SJSA1 (cell line): ENCODE data around the gene SEPTIN6. TPM values are rescaled to one million over a fixed set of nuclear protein-coding genes. Genes with fewer than 3 reads are reported as not detected.

ENCODE experiments used
- DNase-seq, 2 experiments: peaks; one replicate each; pipeline ENCODE4 v3.0.0-alpha.2; 2015 to 2020; ENCODE audit warnings: low spot score in 2 of 2, low read depth in 1 of 2
- H3K27ac ChIP-seq: fragments of 250-450 bp; sonication (Bioruptor Pico); 2 replicates; pipeline ENCODE4 v1.5.1; 2020; ENCODE audit warnings: mild to moderate bottlenecking, moderate library complexity
- H3K27me3 ChIP-seq: fragments of 250-450 bp; sonication (Bioruptor Pico); replicated peaks from 2 replicates; pipeline ENCODE4 v1.5.1; 2020; ENCODE audit warnings: mild to moderate bottlenecking, moderate library complexity
- H3K36me3 ChIP-seq: fragments of 250-450 bp; sonication (Bioruptor Pico); 2 replicates; pipeline ENCODE4 v1.5.1; 2020; ENCODE audit warnings: mild to moderate bottlenecking
- H3K4me1 ChIP-seq: fragments of 250-450 bp; sonication (Bioruptor Pico); replicated peaks from 2 replicates; pipeline ENCODE4 v1.6.1; 2021; ENCODE audit warnings: mild to moderate bottlenecking
- H3K4me3 ChIP-seq: fragments of 250-450 bp; sonication (Bioruptor Pico); 2 replicates; pipeline ENCODE4 v1.5.1; 2020; ENCODE audit warnings: mild to moderate bottlenecking
- H3K9me3 ChIP-seq: fragments of 250-450 bp; sonication (Bioruptor Pico); replicated peaks from 2 replicates; pipeline ENCODE4 v1.5.1; 2020; ENCODE audit warnings: mild to moderate bottlenecking
- total RNA-seq: library from RNA; depleted of rRNA; stranded (reverse); fragments of >200 nt; shearing (Covaris generic); gene quantifications from 2 replicates; pipeline ENCODE4 v1.2.3, GENCODE V29; 2014; rRNA removed

Gene SEPTIN6
- total RNA-seq, 1 experiment from 2014 or later = 21.2 TPM

DNA sequence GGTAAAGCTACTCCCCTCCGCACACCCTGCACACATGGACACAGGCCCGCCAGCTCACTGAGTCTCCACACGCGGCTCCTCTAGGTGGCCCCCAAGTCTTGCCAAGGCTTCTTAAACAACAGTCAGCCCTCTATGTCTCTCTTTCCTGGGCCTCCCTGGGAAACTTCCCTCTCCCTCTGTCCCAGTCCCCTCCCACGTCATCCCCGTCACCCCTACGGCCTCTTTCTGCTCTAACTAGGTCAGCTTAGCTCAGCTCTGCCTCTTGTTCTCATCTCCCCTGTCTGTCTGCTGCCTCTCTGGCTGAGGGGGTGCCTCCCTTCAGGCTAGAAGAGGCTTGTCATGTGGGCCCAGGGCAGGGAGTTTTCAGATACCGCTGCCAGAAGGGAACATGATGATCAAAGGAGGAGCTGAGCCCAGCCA, 38.8 kb downstream of the SEPTIN6 start:
- Histone ChIP-seq H3K36me3 (no peaks in the 10 kb centered on the region), H3K27ac (no peak overlapping the region), H3K4me1 (no peaks in the 10 kb centered on the region), H3K27me3 (no peaks in the 10 kb centered on the region), H3K4me3 (no peak overlapping the region), H3K9me3 (no peaks in the 10 kb centered on the region)
- no peak for DNase-seq

DNA sequence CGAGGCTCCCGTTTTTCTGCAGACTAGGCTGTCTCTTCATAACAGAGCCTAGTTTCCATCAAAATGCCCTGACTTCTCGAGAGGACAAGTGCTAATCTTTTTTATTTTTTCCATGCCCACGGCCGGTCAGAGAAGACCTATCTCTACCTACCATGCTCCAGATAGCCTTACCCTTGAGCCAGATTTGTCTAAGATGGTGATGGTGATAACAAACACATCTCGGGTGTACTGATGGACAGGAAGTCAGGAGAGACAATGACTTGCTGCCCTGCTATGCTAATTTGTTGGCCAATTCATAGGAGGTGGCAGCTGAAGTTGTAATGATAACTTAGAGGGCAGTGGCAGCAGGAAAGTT, 44.6 kb downstream of the SEPTIN6 start:
- Histone ChIP-seq H3K4me1 (no peaks in the 10 kb centered on the region), H3K9me3 (no peaks in the 10 kb centered on the region), H3K27me3 (no peaks in the 10 kb centered on the region), H3K36me3 (no peaks in the 10 kb centered on the region), H3K27ac (no peak overlapping the region), H3K4me3 (no peak overlapping the region)
- DNase-seq = no peak

DNA sequence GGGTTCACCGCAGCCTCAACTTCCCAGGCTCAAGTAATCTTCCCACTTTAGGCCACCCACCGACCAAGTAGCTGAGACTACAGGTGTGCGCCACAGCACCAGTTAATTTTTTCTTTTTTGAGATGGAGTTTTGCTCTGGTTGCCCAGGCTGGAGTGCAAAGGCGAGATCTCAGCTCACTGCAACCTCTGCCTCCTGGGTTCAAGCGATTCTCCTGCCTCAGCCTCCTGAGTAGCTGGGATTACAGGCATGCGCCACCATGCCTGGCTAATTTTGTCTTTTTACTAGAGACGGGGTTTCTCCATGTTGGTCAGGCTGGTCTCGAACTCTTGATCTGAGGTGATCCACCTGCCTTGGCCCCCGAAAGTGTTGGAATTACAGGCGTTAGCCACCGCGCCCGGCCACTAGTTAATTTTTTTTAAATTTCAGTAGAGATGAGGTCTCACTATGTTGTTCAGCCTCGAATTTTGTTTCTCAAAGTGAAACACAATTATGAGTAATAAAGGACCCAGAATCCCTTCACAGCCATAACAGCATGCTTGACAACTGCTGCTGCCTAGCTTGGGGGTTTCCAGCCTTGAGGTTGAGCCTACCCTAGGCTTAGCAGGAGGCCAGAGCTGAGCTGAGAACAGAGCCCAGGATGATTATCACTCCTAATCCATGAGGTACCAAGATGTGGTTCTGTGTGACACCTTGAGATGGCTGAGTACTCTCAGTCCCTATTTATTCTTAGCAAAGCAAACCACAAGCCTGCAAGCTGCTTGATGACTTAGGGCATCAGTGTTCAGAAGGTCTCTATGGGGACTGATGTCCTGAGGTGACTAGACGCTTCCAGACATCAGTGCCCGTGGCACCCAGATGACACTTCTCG, 45.2 kb downstream of the SEPTIN6 start:
- Histone ChIP-seq H3K4me1 (no peaks in the 10 kb centered on the region), H3K9me3 (no peaks in the 10 kb centered on the region), H3K27ac (no peak overlapping the region)

DNA sequence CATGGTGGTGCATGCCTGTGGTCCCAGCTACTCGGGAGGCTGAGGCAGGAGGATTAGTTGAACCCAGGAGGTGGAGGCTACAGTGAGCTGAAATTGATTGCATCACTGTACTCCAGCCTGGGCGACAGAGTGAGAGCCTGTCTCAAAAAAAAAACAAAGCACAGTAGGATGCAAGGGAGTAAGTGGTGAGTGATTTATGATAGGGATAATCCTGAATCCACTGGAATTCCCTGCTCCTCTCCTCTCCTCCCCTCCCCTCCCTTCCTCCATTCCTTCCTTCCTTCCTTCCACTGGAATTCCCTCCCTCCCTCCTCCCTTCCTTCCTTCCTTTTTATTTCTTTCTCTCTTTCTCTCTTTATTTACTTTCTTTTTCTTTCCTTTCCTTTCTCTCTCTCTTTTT, 45.9 kb downstream of the SEPTIN6 start:
- no peak for DNase-seq
- H3K27me3 ChIP-seq = no peaks in the 10 kb centered on the region
- no peaks in the 10 kb centered on the region for H3K4me1 ChIP-seq
- no peaks in the 10 kb centered on the region for H3K9me3 ChIP-seq
- no peak overlapping the region for H3K4me3 ChIP-seq
- H3K27ac ChIP-seq = no peak overlapping the region
- no peaks in the 10 kb centered on the region for H3K36me3 ChIP-seq

More for the DNA sequence above, 45.2 kb downstream of the SEPTIN6 start:
- Histone ChIP-seq H3K4me3 (no peak overlapping the region), H3K27me3 (no peaks in the 10 kb centered on the region), H3K36me3 (no peaks in the 10 kb centered on the region)
- no peak for DNase-seq

DNA sequence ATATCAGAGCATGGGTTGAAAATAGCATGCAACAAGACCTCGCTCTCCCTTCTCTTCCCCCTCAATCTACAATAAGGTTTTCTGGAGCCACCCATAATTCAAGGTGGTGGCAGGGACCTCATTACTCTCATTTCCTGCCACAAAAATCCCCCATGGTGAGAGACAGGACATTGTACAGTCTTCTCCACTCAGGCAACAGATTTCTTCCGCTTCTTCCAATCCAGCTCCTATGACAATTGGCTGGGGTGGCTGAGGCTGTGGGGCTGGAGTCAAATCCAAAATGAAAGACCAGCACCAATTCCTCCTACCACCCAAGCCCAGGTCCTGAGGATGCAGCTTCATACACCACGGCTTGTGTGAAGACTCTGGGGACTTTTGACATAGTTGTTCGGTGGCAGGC, 46.5 kb downstream of the SEPTIN6 start:
- Histone ChIP-seq H3K27ac (no peak overlapping the region), H3K4me3 (no peak overlapping the region), H3K27me3 (no peaks in the 10 kb centered on the region), H3K9me3 (no peaks in the 10 kb centered on the region), H3K4me1 (no peaks in the 10 kb centered on the region), H3K36me3 (no peaks in the 10 kb centered on the region)
- DNase-seq = no peak

DNA sequence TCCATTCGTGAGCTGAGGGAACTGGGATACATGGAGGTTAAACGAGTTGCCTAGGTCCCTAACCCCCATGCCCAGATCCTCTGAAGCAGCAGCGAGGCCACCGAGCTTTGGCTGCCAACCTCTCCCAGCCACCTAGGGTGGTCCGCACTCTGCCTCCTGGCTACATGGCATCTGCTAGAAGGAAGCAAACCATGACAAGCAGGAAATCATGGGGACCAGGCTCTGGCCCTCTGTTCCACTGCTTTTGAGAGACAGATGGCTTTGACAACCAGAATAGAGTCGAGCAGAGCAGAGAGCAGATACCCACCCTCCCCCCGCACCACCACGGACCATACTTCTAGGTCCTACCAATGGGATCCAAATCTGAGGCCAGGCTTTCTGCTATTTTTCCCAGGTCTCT, 49.3 kb downstream of the SEPTIN6 start:
- Histone ChIP-seq H3K36me3 (no peaks in the 10 kb centered on the region), H3K4me1 (no peaks in the 10 kb centered on the region), H3K27ac (no peak overlapping the region), H3K27me3 (no peaks in the 10 kb centered on the region), H3K9me3 (no peaks in the 10 kb centered on the region), H3K4me3 (no peak overlapping the region)
- DNase-seq = no peak

Other genes with a start within 250 kb of the SEPTIN6 start
- 160 and 224 TPM in 2 replicates for gene SLC25A5, start 224.7 kb downstream of the SEPTIN6 start, total RNA-seq
- 58.1 and 68.8 TPM in 2 replicates for gene STEEP1, start 127.8 kb downstream of the SEPTIN6 start, total RNA-seq
- gene UBE2A, start 118.6 kb downstream of the SEPTIN6 start, total RNA-seq = 46.0 and 60.0 TPM in 2 replicates
- 3.1 and 4.7 TPM in 2 replicates for gene NKRF, start 86.7 kb downstream of the SEPTIN6 start, total RNA-seq
- 0.19 and 1.6 TPM in 2 replicates for gene SOWAHD, start 65.4 kb upstream of the SEPTIN6 start, total RNA-seq
- gene RPL39, start 98.5 kb upstream of the SEPTIN6 start, total RNA-seq = 2,665 and 4,330 TPM in 2 replicates
- gene UPF3B, start 159.8 kb upstream of the SEPTIN6 start, total RNA-seq = 3.4 and 6.2 TPM in 2 replicates
- gene RNF113A, start 178.6 kb upstream of the SEPTIN6 start, total RNA-seq = 14.8 and 15.8 TPM in 2 replicates
- gene NDUFA1, start 178.7 kb upstream of the SEPTIN6 start, total RNA-seq = 82.7 and 118 TPM in 2 replicates
- not detected in 2 replicates for gene AKAP14, start 202.7 kb upstream of the SEPTIN6 start, total RNA-seq